ENCODE measurements around the gene KATNAL2.
A peak's percentile ranks its signal among the peaks of the same experiment; 100 is the strongest.

The KATNAL2 gene, protein sequence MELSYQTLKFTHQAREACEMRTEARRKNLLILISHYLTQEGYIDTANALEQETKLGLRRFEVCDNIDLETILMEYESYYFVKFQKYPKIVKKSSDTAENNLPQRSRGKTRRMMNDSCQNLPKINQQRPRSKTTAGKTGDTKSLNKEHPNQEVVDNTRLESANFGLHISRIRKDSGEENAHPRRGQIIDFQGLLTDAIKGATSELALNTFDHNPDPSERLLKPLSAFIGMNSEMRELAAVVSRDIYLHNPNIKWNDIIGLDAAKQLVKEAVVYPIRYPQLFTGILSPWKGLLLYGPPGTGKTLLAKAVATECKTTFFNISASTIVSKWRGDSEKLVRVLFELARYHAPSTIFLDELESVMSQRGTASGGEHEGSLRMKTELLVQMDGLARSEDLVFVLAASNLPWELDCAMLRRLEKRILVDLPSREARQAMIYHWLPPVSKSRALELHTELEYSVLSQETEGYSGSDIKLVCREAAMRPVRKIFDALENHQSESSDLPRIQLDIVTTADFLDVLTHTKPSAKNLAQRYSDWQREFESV

DNA sequence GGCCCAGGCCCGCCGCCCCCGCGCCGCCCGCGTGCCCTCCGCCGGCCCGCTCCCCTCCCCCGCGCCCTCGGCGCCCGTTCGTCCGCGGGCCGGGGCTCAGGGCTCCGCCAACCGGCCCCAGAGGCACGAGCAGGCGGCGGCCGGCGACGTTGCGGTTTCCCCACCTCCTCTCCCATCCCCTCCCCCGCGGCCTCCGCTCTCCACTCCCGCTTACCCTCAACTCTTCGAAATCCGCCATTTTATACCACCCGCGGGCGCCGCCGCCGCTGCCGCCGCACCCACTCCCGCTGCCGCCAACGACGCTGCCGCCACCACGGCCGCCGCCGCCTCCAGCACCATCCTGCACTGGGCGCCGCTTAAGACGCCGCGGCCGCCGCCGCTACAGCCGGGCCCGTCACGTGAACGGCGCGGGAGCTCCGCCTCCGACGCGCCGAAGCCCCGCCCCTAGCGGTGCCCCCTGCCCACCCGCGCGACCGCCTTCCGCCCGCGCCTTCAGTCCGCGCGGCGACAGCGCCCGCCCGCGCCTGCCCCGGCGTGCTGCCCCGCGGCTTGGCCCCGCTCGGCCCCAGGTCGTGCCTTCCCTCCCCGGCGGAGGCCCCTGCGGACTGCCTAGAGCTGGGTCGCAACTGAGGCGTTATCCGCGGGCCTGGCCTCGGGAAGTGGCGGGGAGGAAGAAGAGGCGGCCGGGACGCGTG is at the start of gene KATNAL2, which contains the start of gene PIAS2:
TSS of gene KATNAL2 (plus strand) at position 495 of the 695 bp plus-strand sequence. CDS start 29,271 bp downstream, outside the sequence.
TSS of gene PIAS2 (minus strand) at position 400 of the 695 bp plus-strand sequence. CDS start at position 238, 162 bp downstream.
- peak; percentile 80 for DNase-seq (ENCODE audit: low spot score)

DNA sequence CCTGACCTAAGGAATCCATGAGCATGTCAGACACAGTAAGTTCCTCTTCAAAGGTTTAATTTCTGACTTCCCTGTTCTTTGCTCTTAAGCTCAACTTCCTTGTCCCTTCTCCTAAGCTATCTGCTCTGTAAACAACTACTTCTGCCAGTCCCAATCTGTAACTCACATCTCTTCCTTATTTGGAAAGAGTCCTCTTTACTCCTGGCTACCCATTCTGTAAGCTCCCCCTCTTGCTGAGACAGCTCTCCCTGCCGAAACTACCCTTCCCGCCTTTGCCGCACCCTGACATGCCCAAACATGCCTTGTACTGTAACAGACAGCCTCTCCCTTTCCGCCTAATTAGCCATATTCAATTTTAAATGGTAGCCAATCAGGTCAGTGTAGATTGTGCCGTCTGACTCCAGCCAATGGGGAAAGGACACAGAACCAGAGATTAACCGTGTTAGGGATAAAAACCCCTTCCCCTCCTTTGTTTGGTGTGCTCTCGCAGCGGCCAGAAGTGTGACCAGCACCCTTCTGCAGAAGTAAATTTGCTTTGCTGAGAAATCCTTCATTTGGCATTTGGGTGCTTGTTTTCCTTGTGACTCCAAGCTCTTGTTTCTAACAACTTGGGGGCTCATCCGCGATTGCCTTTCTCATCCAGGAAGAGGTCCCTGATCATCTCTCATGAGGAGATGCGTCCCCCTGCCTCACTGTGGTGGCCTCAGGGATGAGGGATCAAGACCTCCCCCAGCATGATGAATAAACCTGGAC is 49.1 kb upstream of the KATNAL2 start:
- DNase-seq (ENCODE audit: low spot score), result no peak

DNA sequence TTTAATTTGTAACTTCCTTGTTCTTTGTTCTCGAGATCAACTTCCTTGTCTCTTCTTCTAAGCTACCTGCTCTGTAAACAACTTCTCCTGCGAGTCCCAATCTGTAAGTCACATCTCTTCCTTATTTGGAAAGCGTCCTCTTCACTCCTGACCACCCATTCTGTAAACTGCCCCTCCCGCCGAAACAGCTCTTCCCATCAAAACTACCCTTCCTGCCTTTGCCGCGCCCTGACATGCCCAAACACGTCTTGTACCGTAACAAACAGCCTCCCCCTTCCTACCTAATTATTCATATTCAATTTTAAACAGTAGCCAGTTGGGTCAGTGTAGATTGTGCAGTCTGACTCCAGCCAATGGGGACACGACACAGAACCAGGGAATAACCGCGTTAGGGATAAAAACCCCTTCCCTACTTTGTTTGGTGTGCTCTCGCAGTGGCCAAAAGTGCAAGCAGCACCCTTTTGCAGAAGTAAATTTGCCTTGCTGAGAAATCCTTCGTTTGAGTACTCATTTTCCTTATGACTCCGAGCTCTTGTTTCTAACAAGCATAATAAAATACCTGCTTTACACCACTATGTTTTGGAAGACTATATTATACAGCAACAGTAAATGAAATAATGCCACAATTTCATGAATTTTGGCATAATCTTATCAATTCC is 39.9 kb upstream of the KATNAL2 start:
- no peak for DNase-seq (ENCODE audit: low spot score)

DNA sequence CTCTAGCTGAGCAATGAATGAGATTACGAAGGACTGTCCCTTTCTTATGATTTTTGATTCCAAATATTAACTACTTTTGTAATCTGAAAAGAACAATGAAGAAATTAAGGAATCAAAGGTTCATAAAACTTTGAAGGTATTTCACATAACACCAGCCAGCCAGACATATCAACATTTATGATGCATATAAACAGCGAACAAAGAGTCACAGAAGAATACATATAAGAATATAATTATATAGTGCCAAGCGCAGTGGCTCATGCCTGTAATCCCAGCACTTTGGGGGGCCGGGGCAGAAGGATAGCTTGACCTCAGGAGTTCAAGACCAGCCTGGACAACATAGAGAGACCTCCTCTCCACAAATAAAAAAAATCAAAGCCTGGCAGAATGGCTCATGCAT is 34.2 kb upstream of the KATNAL2 start:
- DNase-seq (ENCODE audit: low spot score), result no peak

DNA sequence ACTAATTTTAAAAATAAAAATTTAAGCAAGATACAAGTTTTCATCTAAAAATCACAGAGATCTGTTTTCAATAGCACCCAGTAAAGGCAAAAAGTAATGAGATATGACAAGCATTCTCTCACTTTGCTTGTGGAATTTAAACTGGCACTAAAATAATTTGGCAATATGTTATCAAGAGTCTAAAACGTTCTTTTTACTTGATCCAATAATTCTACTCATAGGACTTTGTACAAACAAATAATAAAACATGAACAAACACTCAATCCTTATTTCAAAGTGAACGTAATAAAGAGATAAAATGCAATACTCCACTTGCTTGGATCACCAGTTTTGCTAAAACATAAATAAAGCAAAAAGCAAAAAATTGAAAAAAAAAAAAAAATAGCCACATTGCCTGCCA is 30.5 kb upstream of the KATNAL2 start:
- no peak for DNase-seq (ENCODE audit: low spot score)

DNA sequence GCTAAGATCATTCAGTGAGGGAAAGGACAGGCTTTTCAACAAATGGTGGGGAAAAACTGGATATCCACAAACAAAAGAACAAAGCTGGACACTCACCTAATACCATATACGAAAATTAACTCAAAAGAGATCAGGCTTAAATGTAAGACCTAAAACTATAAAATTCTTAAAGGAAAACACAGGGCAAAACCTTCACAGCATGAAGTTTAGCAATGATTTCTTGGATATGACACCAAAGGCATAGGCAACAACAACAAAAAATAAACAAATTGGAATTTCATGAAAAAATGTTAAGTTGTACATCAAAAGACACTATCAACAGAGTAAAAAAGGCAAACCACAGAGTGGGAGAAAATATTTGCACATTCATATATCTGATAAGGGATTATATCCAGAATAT is 28.4 kb upstream of the KATNAL2 start:
- DNase-seq (ENCODE audit: low spot score), result no peak

DNA sequence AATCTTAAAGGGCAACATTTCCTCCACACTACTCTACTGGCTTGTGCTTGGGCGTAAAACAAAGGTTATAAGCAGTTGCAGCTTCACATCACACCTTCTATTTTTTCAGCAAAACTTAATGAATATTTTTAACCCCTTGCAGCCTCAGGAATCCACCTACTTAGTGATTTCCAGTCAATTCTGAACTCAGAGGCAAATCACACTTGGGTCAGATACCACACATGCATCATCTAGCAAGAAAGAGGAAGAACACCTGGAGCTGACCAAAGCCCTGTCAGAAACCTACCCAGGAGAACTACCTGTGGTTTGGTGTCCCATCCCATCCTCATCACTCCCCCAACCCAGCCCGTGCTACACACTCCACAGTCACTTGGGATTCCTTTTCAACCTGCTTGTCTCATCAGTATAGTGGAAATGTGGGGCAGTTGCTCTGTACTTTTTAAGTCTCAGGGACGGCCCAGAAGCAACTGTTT is 25.6 kb upstream of the KATNAL2 start:
- no peak for DNase-seq (ENCODE audit: low spot score)

DNA sequence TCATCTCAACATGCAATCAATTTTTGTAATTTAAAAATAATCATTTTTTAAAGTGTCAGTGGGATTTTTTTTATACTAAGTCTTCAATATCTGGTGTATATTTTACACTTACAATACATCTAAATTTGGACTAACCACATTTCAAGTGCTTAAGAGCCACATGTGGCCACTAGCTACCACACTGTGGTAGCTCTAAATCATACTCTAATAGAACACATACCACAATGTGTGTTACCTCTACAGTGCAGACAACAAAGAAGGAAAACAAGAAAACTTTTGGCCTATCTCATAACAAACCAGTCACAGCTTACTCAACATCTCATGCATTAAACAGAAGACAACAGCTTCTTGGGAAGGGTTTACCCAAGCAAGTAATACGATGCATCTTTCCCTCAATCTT is 24.6 kb upstream of the KATNAL2 start:
- DNase-seq (ENCODE audit: low spot score), result no peak

DNA sequence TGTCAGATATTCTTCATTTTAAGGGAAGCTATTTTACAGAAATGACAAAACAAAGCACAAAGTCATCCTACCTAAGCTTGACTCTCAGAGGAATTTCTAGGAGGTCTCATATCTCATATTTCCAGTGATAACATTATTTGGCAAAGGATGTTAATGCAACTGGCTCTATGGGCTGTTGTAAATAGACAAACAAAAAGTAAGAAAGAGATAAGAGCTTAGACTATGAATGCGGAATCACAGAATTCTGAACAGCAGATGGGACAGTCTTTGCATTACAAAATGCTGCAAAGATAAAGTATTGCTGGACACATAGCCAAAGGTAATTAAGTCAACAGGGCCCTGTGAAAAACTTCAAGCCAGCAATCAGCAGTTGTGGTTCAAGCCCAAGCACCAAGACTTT is 24.0 kb upstream of the KATNAL2 start:
- no peak for DNase-seq (ENCODE audit: low spot score)

DNA sequence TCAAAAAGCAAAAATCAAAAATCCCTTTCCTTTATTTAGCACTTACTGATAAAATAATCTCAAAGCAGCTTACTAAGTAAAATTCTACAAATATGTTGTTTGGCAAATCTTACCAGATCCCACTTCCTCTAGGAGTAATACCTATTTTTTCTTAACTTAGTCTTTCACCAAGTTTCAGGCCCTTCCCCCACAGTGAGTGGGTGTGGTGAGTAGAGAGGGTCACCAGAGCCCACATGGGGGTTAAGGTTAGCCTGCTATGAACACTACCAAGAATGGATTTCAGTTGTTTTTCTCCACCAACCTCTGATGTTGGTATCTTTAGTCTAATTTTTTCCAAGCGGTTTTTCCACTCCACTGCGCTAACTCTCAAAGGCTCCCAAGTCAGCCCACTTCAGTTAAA is 23.3 kb upstream of the KATNAL2 start:
- no peak for DNase-seq (ENCODE audit: low spot score)

DNA sequence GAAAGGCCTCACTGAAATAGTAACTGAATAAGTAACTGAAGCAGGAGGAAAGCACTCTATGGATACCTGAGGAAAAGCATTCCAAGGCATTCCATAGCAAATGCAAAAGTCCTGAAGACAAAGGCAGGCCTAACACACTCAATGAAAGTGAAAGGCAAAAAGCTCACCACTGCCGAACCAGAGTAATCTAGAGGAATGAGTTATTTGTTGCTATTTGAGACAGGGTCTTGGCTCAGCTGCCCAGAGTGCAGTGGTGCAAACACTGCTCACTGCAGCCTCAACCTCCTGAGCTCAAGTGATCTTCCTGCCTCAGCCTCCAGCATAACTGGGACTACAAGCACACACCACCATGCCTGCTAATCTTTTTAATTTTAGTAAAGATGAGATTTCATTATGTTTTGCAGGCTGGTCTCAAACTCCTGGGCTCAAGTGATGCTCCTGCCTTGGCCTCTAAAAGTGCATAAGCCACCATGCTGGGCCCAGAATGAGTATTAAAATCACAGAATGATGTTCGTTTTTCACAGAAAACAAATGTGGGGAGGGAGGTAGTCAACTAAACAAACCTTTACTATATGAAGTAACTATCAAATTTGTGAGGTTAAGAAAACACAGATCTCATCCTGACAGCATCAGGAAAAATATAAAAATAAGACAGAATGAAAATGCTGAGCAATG is 18.0 kb upstream of the KATNAL2 start:
- peak; percentile 46 for DNase-seq (ENCODE audit: low spot score)

DNA sequence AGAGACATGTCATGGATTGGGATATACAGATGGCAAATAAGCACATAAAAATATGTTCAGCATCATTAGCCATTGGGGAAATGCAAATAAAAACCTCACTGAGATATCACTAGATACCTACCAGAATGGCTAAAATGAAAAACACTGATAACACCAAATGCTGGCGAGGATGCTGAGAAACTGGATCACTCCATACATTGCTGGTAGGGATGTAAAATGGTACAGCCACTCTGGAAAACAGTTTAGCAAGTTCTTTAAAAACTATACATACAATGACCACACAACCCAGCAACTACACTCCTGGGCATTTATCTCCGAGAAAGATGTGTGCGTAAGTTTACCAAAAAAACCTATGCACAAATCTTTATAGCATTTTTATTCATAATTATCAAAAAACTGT is 14.0 kb upstream of the KATNAL2 start:
- no peak for DNase-seq (ENCODE audit: low spot score)

DNA sequence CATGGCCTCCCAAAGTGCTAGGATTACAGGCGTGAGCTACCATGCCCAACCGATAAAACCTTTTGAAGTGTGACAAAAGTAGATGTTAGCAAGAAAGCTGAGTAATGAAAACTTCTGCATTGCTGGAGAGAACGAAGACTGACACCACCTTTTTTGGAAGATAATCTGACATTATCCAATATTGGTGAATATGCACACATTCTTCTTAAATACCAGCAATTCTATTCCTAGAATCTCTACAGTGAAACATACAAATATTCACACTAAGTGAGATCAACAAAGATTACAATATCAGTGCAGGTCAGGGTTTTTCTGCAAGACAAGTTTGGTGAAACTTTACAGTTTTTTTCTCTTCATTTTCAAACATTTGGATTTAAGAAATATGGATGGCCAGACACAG is 7.9 kb upstream of the KATNAL2 start:
- no peak for DNase-seq (ENCODE audit: low spot score)

DNA sequence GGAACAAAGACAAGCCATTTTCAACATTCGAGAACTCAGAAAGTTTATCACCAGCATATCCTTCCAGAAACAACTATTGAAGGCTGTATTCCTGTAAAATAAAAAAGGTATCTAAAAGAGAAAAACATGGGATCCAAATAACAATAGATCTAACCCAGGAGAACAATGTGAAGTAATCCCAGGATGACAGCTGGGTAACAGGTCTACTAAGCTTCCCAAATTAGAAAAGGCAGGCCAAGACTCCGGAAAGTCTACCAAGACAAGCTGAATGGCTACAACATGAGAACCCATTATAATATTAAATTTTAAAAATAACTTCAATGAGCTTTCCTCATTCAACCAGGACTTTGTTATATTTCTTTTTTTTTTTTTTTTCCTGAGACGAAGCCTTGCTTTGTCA is 6.5 kb upstream of the KATNAL2 start:
- DNase-seq (ENCODE audit: low spot score), result no peak

DNA sequence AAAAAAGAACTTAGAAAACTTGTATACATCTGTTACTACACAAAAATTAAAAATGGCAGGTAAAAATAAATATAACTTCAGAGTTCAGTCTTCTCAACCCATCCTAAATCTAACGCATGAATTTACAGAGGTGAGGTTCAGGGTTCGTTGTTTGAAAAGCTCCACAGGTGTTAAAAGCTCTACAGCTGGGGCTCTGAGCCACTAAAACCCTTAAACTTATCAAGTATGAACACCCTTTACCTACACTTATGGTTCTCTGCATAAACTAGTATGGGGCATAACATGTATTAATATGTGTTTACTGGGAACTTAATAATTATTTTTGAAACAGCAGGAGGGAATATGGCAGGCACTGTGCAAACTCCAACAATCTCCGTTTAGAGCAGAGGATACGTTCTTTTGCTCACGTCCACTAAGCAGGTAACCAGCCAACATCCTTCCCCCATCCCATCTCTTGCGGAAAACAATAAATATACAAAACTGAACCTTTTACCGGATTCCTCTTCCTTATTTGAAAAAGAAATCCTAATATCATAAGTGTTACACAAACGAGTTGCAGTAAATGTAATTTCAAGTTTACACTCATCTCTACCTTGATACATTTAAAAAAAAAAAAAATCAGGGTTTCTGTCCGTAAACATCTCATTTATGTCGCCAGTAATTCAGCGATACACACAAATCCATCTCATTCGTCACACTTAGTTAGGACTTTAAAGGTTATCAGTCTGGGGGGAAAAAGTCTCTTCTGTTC is 1.4 kb upstream of the KATNAL2 start:
- DNase-seq (ENCODE audit: low spot score), result peak; percentile 52

DNA sequence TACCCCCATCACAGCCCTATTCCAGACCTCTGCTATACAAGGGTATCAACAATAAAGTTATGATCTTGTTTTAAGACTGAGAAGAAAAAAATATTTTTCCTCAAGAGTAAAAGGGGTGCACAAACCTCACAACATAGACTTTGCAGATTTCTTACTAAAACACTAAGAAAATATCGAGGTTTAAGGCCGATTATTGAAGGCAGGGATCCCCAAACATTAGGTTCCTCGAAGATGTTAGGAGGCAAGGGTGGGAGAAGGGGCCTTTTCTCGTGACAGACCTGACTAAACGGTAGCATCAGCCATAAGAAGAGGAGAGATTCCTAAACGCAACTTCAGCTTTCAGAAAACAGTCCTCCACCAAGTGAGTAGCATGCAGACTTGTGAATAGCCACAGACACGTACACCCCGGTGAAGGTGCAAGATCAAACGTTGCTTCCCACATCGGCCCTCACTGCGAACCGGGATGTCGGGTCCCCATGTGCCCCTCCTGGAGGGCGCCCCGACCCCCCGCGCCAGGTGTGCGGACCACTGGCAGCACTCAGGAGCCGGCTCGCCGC is 773 bp upstream of the KATNAL2 start:
- DNase-seq (ENCODE audit: low spot score), result peak; percentile 41

DNA sequence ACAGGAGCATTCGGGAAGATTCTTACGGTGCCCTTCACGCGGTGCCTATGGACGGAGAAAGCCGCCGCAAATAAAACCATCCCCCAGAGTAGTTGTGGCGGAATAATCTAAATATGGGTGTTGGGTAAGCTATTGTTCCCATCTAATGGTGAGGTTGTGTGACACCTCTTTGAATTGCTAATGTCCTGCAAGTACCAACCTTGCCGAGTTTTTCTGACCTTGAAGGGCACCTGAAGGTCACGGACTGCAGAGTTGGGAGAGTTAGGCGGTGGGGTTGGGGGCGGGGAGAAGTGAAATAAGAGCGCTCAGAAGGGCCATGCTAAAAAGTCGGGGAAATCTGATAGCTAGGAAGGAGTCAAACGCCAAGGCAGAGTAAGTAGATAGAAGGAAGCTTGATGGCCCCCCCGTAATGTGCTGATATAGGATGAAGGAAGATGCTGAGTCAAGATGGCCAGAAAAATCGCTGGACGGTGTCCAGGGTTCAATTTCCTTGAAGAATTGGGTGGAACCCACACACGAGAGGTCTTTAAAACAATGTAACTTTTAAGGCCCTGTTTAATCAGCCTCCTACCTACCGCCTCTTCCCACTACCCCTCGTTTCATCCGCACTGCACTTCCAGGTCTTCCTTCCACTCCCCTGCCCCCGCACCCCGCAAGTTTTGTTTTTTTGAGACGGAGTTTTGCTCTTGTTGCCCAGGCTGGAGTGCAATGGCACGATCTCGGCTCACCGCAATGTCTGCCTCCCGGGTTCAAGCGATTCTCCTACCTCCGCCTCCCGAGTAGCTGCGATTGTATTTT is 600 bp downstream of the KATNAL2 start:
- DNase-seq (ENCODE audit: low spot score), result no peak

DNA sequence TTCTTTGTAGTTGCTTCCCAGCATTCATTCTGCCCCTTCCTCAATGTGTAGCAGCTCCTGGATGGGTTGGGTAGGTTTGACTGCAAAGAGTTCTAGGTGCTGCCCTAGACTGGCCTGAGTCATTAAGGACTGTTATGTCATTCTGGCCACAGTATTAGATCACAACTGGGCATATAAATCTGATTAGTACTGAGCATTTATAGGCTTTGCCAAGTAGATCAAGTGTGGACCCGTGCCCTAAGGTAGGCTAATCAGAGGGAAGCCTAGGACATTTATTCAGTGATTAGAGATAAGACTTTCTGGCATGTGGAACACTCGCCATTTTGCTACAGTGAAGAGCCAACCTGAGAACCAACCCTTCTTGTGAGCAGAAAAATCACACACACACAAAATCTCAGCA is 2.7 kb downstream of the KATNAL2 start:
- peak; percentile 5 for DNase-seq (ENCODE audit: low spot score)

DNA sequence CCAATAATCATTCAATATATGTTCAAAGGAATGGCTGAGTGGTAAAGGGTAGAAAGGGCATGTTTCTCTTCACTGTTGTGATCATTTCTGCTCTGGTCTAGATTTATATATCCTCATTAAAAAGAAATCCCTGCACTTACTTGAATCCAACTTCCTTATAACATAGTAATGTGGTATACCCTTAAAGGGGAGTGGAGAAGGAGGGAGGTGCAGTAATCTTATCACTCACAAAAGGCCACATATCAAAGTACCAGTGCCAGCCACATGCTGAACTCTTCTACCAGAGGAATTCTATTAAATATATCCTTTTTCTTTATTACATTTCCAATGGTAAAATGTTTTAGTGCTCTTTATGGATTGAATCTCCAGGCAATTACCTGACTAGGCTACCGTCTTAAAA is 3.3 kb downstream of the KATNAL2 start:
- no peak for DNase-seq (ENCODE audit: low spot score)

Measured in kidney tubule cell (primary cell).